GM13977 (cell line): ENCODE results near the gene TSHZ2.

ENCODE experiments used
- DNase-seq: peaks from one replicate; pipeline ENCODE4 v3.0.0; 2012; ENCODE audit warnings: low spot score
- CTCF ChIP-seq: IDR thresholded peaks from 2 replicates; pipeline ENCODE4 v1.5.1; 2012; ENCODE audit warnings: mild to moderate bottlenecking, control low read depth; ENCODE audit not compliant: insufficient read depth; ENCODE audit errors: extremely low read depth, missing control alignments
- in situ Hi-C: fragments of 300-500 bp; cut with MboI; formaldehyde crosslinking; loops from one replicate; pipeline ENCODE4 v1.12.0; 2022; ENCODE audit warnings: low sequenced_read_pairs, low pct_unique_long_range_greater_than_20kb, mixed read lengths, inconsistent platforms; ENCODE audit not compliant: unreplicated experiment

TSHZ2 gene

GRCh38 chr20:53050338-53050737, 78.2 kb downstream of the TSHZ2 start:
- no peak for DNase-seq
- in situ Hi-C loops = no loop called here
- TF ChIP-seq CTCF = no peak

- no peak for DNase-seq
- in situ Hi-C loops = no loop called here
These were observed 80.2 kb downstream of the TSHZ2 start for GRCh38 chr20:53052380-53052779.

GRCh38 chr20:53053595-53053994, 81.4 kb downstream of the TSHZ2 start:
- no peak for TF ChIP-seq CTCF
- in situ Hi-C loops = no loop called here

More at GRCh38 chr20:53052380-53052779, 80.2 kb downstream of the TSHZ2 start:
- TF ChIP-seq CTCF = no peak

GRCh38 chr20:53055367-53056067, 83.4 kb downstream of the TSHZ2 start:
- no peak for TF ChIP-seq CTCF
- in situ Hi-C loops = no loop called here
- no peak for DNase-seq

More at GRCh38 chr20:53053595-53053994, 81.4 kb downstream of the TSHZ2 start:
- no peak for DNase-seq

GRCh38 chr20:53057579-53057978, 85.4 kb downstream of the TSHZ2 start:
- in situ Hi-C loops = no loop called here

GRCh38 chr20:53059848-53060247, 87.7 kb downstream of the TSHZ2 start:
- in situ Hi-C loops = no loop called here
- no peak for DNase-seq
- TF ChIP-seq CTCF = no peak

More at GRCh38 chr20:53057579-53057978, 85.4 kb downstream of the TSHZ2 start:
- TF ChIP-seq CTCF = no peak
- DNase-seq = no peak
